ENCODE data around the gene CUL4A.

- TF ChIP-seq CTCF (conservative IDR thresholded peaks at IDR 0.05; ENCODE audit: low read length) (no peak), EZH2phosphoT487 (IDR thresholded peaks at IDR 0.05; ENCODE audit: borderline replicate concordance) (no peak)
Measured at GRCh38 chr13:113243847-113244246, 34.4 kb downstream of the CUL4A start.
